Stimulated activated CD4-positive, alpha-beta T cell treated with anti-CD3 and anti-CD28 coated beads, Interleukin-1b, Interleukin-23, amount 100 ng/mL, for 1 hour (primary cell): ENCODE measurements around the gene ZNF436.
"Not testable (repeated sequence)": the region's sequence is repeated elsewhere in the genome, so short reads cannot be mapped to it uniquely, and the experiment has no call there.

Experiments
- DNase-seq, 2 donors: peaks; one replicate each; pipeline ENCODE4 v3.0.0-alpha.2; 2020; ENCODE audit warnings: low read depth in 2 of 2

The ZNF436 gene

DNA sequence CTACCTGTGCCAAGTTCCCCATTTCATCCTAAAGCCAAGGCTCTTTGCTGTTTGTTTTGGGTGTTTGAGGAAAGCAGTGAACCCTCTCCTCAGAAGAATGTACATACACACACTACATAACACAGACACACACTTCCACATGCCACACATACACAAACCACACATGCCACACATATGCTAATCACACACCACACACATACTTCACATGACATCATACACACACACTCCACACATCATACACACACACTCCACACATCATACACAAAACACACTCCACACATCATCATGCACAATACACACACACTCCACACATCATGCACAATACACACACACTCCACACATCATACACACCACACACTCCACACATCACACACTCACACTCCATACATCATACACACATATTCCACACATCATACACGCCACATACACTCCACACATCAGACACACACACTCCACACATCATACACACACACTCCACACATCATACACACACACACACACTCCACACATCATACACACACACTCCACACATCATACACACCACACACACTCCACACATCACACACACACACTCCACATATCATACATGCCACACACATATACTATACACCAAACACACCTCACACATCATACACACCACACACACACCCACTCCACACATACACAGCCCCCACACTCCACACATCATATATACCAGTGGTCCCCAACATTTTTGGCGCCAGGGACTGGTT, 22.7 kb upstream of the ZNF436 start:
- no peak for DNase-seq

DNA sequence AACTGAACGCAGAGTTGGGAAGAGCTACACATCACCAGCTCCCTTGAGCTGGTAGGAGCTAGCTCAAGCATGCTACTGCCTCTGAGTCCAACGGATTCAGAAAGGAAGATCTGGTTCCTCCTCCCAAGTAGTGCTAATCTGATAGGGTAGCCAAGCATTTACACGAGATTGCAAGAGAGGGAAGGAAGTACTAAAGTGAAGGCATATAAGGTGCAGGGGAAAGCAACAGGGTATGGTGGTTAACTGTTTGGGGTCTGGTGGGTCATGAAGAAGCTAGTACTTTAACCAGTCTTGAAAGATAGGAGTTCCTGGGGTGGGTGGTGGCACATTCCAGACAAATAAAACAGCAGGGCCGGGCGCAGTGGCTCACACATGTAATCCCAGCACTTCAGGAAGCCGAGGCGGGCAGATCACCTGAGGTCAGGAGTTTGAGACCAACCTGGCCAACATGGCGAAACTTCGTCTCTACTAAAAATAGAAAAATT, 20.2 kb upstream of the ZNF436 start:
- no peak for DNase-seq

DNA sequence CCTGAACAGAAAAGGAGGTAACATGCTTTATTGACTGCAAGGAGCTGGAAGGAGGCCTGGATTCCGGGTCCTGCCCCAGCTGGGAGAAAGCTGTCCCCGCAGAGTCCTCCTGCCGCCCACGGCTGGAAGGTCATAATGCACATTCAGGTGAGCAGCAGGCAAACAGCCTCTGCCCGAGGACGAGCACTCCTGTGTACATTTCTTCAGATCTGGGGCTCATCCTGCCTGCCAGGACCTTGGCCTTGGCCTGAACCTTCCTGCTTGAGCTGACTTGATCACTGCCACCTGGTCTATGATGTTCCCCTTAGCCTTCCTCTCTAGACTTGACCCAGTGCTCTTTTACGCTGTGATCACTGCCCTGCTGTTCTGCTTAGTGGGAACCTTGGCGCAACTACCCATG, 17.9 kb upstream of the ZNF436 start:
- DNase-seq: no peak

DNA sequence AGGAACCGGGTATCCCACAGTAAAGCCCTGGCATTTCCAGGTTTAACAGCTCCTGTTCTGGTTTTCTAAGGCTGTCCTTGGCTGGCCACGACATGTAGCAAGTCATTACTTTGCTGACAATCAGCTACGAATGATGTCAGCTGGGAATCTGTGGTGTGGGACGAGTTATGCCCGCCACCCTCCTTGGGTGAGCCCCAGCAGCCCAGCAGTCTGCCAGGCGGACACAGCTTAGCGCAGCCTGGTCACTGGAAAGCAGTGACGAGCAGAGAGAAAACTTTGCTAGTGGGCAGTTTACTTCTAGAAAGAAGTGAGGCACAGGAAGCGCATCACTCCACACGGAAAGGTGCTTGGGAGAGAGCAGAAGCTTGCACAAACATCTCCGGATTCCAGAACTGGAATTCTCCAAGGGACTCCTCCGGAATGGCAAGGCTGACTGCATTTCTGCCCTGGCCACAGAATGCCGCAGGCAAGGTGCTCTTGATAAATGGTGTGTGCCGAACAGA, 15.5 kb upstream of the ZNF436 start:
- no peak for DNase-seq

DNA sequence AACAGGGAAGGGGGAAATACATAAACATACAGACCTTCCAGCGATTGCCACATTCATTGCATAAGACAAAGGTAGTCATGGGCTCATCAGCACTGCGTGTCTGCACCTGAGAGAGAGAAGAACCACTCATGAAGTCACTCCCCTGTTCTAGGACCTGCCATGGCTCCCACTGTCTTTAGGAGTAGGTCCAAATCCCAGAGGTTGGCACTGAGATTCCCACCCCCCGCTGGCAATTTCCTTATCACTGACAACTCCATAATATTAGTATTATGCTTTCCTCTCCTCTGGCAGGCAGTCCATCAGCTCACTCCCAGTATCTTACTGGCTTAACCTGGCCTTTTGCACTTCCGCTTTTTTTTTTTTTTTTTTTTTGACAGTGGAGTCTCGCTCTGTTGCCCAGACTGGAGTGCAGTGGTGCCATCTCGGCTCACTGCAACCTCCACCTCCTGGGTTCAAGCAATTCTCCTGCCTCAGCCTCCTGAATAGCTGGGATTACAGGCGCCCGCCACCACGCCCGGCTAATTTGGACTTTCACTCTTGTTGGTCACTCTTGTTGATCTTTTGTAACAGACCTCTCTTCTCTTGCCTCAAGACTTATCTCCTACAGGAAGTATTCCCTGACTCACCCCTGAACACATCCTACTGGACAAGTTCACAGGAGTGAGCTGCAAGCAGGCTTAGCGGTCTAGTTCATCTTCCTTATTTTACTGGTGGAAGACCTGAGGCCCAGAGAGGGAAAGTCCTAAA, 14.8 kb upstream of the ZNF436 start:
- DNase-seq: no peak

DNA sequence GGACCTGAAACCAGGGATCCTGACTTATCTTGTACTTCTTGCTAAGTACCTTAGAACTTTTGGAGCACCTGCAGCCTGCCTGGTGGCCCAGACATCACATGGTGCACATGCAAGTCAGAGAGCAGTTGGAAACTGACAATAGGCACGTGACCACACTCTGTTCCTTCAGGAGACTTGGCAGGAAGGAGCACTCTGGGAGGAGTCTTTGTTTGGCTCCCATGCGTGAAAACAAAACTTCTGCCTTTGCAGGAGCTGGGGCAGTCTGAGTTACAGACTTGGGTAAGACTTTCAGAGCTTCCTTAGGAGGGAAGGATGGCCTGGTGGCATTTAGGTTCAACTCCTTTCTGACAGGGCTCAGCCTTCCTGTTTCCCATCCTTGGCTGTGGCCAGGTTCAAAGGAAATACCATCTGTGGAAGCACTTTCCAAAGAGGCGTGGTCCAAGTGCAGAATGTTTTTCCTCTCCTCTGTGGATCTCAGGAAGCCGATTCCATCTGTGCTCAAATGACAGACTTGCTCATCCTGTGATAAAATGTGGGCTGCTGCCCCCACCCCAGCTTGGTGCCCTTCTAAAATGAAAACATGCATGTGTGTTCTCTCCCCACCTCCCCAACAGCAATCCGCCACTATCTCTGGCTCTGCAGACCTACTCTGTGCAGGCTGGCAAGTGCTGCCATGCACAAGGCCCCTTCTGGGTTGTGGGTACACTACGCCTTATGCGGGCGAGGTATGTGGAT, 14.1 kb upstream of the ZNF436 start:
- no peak for DNase-seq

DNA sequence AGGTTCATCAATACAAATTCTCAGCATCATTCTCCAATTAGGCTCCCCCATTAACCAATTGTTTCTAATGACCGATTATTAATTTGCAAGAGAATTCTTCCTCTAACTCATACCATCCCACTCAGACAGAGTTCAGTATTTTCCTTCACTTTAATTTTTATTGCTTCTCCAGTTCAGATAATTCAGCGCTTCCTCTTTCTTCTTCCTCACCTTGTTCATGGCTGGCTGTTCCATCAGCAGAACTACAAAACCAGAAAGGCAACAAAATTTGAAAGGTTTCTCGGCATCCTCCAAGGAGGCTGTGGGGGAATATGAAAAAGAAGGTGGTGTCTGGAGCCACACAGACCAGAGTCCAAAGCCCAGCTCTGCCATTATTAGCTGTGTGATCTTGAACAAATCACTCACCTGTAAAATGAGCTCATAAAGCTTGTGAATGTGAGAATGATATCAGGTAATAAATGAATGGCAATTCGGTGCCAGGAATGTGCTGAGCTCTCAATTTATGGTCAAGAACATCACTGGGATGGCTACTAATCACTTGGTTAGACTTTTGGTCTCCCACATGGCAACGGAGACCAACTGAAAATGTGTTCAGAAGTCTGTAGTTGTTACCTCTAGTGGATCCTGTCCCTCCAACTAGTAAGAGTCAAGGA, 11.7 kb upstream of the ZNF436 start:
- DNase-seq: no peak

DNA sequence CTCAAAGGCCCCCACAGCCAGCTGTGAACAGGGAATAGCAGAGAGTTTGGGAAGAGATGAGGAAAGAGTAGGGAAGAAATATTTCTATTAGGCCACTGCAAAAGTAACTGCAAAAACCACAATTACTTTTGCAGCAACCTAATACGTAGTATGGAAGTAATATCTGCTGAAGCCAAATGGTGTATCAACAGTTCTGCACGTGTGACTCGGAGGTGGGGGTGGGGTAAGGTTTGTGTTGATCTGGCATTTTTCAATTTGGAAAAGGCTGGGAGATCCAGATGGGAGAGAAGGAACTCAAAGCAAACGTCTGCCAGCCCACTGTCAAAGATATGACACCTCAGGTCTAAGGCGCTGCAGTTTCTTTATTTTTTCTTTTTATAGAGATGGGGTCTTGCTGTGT, 11.1 kb upstream of the ZNF436 start:
- no peak for DNase-seq

DNA sequence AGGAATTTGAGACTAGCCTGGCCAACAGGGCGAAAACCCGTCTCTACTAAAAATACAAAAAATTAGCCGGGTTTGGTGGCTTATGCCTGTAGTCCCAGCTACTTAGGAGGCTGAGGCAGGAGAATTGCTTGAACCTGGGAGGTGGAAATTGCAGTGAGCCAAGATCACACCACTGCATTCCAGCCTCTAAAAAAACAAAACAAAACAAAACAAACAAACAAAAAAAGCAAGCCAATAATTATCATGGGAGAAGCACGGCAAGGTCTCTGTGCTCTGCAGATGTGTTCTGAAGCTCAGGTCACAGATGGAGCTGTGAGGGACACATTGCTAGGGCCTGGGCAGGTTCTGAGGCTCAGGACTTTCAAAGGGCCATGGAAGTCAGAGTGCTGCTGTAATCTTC, 10.6 kb upstream of the ZNF436 start:
- not testable (repeated sequence) for DNase-seq

DNA sequence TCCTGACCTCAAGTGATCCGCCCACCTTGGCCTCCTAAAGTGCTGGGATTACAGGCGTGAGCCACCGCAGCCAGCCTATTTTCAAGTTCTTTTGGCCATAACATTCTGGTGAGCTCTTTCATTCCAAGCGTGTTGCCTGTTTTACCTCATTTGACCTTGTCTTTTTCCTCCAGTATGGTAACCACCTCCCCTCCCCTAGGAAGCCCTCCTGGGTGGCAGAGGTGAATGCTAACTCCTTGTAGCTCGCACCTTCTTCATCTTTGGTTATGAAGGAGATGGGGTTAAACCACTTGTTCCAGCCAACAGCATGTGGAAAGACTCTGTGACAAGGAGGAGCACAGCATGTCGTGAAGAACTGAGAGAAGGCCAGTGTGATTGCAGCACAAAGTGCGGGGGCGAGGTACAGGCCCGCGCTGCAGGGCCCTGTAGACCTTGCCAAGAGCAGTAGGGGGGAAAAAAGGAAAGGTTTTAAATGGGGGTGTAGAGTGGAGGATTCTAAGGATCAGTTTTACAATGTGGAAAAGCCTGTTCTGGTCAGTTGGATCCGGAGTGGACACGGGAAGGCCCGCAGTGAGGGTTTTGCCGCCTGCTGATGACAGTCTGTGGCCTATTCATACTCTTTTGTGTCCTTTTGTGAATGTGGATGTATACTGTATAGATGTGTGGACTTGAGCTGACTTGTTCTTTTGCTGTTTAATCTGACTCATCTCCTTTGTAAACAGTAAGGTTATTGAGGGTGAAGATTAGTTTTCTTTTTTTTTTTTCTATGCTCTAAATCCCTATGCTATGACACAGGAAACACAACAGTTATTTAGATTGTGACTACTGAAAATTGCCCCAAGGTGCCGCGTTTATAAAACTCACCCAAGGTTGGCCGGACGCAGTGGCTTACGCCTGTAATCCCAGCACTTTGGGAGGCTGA, 7.5 kb upstream of the ZNF436 start:
- no peak for DNase-seq

DNA sequence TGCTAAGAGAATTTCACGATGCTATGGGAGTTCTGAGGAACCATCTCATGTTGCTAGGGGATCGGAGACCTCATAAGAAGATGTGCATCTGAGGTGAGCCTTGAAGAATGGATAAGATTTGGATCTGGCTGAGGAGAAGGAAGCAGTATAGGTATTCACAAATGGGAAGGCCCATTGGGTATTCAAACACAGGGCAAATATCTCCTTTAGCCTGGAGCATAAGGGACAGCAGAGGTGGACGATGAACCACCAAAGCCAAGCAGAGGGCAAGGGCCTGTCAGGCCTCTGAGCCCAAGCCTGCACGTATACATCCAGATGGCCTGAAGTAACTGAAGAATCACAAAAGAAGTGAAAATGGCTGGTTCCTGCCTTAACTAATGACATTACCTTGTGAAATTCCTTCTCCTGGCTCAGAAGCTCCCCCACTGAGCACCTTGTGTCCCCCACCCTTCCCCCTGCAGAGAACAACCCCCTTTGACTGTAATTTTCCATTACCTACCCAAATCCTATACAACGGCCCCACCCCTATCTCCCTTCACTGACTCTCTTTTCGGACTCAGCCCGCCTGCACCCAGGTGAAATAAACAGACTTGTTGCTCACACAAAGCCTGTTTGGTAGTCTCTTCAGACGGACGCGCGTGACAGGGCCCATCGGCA, 4.6 kb upstream of the ZNF436 start:
- DNase-seq: not testable (repeated sequence)

DNA sequence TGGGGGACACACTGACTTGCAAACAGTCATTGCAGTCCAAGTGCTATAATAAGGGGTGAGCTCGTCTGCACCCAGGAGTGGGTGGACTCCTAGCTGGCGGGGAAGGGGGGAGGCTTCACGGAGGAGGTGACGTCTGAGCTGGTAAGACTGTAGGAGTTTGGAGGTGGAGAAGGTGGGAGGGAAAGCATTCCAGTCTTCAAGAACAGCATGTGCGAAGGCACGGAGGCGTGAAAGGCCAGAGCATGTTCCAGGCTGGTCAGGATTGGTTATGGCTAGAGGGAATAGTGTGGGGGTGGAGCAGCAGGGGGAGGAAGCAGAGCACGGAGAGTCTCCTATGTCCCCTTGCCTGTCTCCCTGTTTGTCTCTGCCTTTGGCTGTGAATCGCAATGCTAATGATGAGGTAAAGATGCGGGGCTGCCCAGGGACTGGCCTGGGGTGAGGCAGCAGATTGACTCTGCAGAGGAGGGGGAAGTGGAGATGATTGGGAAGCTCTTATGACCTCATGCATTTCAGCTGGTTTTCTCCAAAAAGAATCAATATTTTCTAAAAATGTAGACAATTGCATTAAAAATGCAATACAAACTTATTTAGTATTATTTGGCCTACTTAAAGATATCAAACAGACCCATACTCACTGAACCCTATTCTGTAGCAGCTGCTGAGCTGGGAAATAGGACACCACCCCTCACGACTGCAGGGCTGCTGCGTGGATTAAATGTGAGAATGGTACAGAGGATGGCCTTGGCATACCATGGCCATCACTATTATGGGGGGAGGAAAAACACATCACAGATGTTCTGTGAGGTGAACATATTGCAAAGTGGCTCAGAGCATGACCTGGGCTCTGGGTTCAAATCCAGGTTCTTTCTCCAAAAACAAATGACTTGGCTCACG, 2.6 kb upstream of the ZNF436 start:
- no peak for DNase-seq

DNA sequence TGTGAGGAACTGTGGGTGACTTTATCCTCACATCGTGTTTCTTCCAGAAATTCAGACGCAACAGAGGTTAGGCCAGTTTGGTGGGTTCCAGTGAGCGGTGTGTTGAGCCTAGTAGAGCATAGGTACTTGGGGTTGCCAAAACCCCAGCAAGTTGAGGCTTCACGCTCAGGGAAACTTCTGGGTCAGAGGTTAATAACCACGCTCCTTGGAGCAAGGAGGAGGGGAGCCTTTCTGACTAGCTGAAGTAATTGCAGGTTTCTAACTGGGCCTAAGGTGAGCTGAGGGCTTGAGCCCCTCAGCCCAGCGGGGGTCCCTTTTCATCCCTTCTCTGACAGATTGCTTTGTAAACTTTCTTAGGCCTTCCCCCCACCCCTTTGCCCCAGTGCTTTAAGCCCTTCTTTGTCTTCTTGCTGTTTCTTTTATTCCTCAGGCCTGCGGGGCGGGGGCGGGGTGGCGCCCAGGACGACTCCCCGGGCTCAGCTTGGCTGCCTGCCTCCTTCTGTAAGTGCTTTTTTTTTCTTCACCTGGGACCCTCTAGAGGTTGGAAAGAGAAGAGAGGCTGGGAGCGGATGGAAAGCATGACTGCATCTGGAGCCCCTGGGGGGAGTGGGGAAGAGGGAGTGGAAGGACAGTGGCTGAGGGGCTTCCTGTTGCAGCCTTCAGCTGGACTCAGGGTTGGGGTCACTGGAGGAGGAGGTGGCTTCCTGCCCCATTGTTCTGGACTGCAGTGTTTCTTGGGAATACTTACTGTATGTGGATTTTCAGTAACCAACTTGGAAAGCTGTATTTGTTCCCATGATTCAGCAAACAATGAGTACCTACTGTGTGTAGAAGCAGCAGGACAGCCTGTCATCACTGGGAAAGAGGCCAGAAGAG, 1.3 kb upstream of the ZNF436 start:
- no peak for DNase-seq

DNA sequence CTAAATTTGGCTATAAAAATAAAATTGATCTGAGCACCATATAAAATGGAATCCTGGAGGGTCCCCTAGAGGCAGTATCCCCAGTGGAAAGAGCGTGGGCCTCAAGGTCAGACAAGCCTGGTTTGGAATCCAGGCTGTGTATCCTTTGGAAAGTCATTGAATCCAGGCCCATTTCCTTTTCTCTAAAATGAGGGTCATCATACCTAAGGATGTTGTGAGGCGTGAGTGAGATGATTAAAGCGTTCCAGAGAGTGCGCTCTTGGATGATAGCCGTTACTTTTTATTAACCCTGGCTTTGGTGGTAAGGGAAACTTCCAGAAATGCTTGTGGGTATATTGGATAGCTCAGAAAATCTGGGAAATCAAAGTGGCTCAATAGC, 683 bp upstream of the ZNF436 start:
- DNase-seq: no peak

DNA sequence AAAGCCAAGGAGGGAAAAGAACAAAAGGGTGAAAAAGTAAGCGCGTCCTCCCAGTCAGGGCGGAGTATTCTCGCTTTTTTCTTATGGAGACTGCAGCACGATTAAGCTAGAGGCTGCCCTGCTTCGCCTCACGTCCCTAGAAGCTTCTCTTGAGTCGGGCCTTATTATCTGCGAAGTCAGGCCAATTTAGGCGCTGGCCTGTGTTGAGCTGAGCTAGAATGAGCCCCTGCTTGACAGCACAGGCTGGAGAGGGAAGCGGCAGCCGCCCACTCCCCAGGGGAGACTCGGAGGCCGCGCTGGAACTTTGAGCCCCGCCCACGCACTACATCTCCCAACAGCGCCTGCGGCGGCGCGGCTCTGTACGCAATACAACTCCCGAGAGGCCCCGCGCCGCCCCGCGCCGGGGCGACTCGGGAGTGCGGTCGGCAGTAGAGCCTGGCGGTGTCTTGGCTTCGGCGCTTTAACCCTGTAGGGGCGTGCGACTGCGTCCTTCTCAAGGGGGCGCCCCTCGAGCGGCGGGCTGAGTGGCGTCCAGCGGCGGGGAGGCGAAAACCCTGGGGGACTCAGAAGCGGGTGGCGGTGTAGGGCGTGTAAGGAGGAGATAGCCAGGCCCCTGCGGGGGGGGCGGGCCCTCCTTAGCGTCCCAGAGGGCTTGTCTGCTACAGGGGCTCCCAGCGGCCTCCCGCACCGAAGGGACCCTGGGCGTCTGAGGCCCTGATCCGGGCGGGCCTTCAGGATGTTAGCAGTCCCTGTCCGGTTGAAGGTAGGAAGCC, 888 bp downstream of the ZNF436 start:
- DNase-seq: peak; percentile 55 to 72

DNA sequence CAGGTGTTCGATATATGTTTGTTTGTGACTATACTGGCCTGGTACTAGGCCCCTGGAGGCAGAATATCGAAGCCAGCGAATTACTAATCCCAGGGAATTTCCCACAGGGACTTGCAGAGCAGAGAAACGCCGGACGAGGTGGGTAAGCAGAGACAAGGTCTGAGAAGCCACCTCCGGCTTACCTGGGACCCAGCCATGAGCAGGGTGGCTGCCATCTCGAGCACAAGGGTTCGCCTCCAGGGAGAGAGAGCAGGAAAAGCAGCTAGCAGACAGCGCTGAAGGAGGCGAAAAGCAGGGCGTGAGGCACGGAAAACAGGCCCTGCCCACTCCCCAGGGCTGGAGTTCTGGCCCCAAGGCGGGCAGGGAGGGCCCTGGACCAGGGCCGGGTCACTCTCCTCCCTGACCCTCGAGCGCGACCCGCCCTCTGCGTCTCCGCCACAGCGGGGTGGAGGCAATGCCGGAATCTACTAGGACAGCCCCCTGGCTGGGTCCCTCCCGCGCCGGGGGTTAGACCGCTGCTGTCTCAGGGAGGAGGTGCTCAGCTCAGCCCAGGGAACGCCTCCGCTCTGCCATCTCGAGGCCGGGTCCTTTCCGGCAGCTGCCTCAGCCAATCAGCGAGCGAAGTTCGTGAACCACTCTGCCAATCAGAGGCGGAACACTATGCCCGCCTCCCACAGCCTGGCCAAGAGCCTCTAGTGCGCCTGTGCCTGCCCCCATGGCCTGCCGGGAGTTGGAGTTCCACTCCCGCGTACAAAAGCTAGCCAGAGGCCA, 1.7 kb downstream of the ZNF436 start:
- DNase-seq: peak; percentile 83 to 93

DNA sequence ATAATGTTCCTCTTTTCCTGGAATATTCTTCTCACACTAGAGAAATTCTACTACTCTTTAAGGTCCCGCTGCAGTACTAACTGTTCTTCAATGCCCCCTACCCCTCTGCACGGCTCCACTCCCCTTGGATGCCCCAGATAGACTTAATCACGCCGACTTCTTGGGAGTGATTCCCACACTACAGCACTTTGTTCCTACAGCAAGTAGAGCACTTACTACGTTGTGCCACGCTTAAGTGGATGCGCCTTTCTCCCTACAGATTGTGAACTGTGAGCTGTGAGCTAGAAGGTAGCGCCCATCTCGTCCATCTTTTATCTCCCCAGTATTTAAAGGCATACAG, 2.2 kb downstream of the ZNF436 start:
- DNase-seq: no peak
